Psoas muscle (tissue), 8 donors: Measurements from ENCODE around the gene ZCCHC14. TPM values are rescaled to one million over a fixed set of nuclear protein-coding genes. Genes with fewer than 3 reads are reported as not detected.

Experiments
- ATAC-seq, 4 donors: fragments of 200-7000 bp; cut with Tn5 transposase; one replicate each; pipeline ENCODE4 v1.9.1; 2020; ENCODE audit warnings: moderate library complexity in 3 of 4, mild to moderate bottlenecking in 2 of 4
- DNase-seq, 2 donors: peaks; one replicate each; pipeline ENCODE4 v3.0.0-alpha.2; 2020
- H3K27ac ChIP-seq: fragments of 200-600 bp; one replicate; pipeline ENCODE4 v1.8.0; 2022
- H3K27me3 ChIP-seq, 3 donors: fragments of 200-600 bp in 1 of 3; one replicate each; pipeline versions ENCODE4 v1.6.1 to v1.8.0; 2013 to 2022; ENCODE audit warnings: low read length in 2 of 3, mild to moderate bottlenecking in 2 of 3, moderate library complexity in 1 of 3; ENCODE audit not compliant: insufficient read depth in 3 of 3
- H3K36me3 ChIP-seq, 2 donors: fragments of 200-600 bp in 1 of 2; one replicate each; pipeline versions ENCODE4 v1.6.1 to v1.8.0; 2013 to 2022; ENCODE audit warnings: low read depth in 1 of 2, mild to moderate bottlenecking in 1 of 2, moderate library complexity in 1 of 2; ENCODE audit not compliant: insufficient read depth in 1 of 2
- H3K4me1 ChIP-seq: fragments of 200-600 bp; one replicate; pipeline ENCODE4 v1.8.0; 2022
- H3K4me3 ChIP-seq: fragments of 200-600 bp; one replicate; pipeline ENCODE4 v1.8.0; 2022; ENCODE audit warnings: mild to moderate bottlenecking
- H3K9me3 ChIP-seq: fragments of 200-600 bp; one replicate; pipeline ENCODE4 v1.8.0; 2022
- WGBS, 3 donors: extraction: QIAGEN DNeasy Blood & Tissue Kit; methylation state at CpG; one replicate each; pipeline versions ENCODE4 v1.1.6 to v1.1.7; 2013; 5-methylcytosine and 5-hydroxymethylcytosine counted together
- intact Hi-C, 2 donors: fragments of 100-400 bp; cut with DNase I; formaldehyde crosslinking; loops; one replicate each; pipeline versions ENCODE4 v1.11.0 to v1.14.2; 2022
- polyA plus RNA-seq, 3 donors: library from polyadenylated mRNA; stranded (reverse); fragments of 200-250 nt; gene quantifications; one replicate each; pipeline ENCODE4 v1.2.3, GENCODE V29; 2013
- total RNA-seq, 4 donors: library from RNA; stranded (reverse); fragmentation: NEBNext Ultra II Directional in 2 of 4; extraction: Animal tissue kit (Norgen Biotek cat#: 25700) in 2 of 4; gene quantifications; one replicate each; pipeline versions ENCODE4 v1.2.1 to v1.2.4, GENCODE V29; 2021 to 2023
- TF ChIP-seq, protein P1 (sequence below): fragments of 200-600 bp; IDR thresholded peaks from one replicate; pipeline ENCODE4 v1.8.0; 2022; ENCODE audit warnings: antibody characterized with exemption
- donor health status: healthy with polysubstance abuse.
- donor health status: DM: no; HTN: no; CAD: no; lungs with moderate emphysema.
- donor health status: Bipolar disorder and iron deficiency.
- donor health status: healthy.
- donor health status: DM: yes; HTN: yes; CAD: no.
- donor health status: DM: no; HTN: no; CAD: no.
- donor health status: DM: no; HTN: no; CAD: no.
- donor health status: DM: yes; HTN: yes; CAD: no.

ZCCHC14 gene
- total and polyA plus RNA-seq, 7 donors, result 5.8 to 17.3 (median 14.6) TPM

- H3K27me3 ChIP-seq, result no peaks in the 10 kb centered on the region
- H3K36me3 ChIP-seq, result no peaks in the 10 kb centered on the region
- DNase-seq (peak; percentile 89 to 93), ATAC-seq (peak; percentile 94 to 97 (median 96))
- intact Hi-C loops, result no loop called here
- TF ChIP-seq, protein P1, sequence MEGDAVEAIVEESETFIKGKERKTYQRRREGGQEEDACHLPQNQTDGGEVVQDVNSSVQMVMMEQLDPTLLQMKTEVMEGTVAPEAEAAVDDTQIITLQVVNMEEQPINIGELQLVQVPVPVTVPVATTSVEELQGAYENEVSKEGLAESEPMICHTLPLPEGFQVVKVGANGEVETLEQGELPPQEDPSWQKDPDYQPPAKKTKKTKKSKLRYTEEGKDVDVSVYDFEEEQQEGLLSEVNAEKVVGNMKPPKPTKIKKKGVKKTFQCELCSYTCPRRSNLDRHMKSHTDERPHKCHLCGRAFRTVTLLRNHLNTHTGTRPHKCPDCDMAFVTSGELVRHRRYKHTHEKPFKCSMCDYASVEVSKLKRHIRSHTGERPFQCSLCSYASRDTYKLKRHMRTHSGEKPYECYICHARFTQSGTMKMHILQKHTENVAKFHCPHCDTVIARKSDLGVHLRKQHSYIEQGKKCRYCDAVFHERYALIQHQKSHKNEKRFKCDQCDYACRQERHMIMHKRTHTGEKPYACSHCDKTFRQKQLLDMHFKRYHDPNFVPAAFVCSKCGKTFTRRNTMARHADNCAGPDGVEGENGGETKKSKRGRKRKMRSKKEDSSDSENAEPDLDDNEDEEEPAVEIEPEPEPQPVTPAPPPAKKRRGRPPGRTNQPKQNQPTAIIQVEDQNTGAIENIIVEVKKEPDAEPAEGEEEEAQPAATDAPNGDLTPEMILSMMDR, result no peak
- peak overlapping the region; percentile 52 for H3K4me3 ChIP-seq
- peak overlapping the region; percentile 90 for H3K27ac ChIP-seq
- peaks cover 68% of the 10 kb centered on the region for H3K4me1 ChIP-seq
- H3K9me3 ChIP-seq, result no peaks in the 10 kb centered on the region
- 4 to 6% (median 5%) methylated on average over 8 of the region's 8 CpGs for WGBS, 3 donors
Measured at GRCh38 chr16:87465306-87465705, 27.5 kb downstream of the ZCCHC14 start.

DNA sequence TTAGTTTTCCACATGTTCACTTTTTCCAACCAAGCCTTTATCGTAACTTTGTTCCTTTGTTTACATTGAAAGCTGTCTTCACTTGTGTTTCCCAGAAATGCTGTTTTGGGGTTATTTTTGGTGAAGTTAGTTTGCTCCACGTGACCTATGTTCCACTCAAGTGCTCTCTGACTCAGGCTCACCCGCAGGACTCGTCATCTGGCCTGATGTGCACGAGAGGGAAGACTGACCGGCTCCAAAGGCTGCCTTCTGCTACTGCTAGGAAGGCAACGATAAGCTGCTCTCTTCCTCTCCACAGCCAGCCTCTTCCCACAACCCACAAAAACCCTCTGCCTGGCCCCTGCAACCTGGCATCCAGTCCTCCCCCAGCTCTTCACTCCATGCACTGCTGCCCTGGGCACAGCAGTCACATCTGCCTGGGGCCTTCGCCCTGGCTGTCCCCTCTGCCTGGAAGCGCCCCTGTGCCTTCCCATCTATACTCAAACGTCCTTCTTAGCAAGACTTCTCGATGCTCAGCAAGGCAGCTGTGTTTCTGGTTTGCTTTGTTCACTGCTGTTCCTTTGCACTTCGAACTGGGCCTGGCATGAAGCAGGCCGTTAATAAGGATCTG is 28.0 kb downstream of the ZCCHC14 start:
- WGBS, 3 donors, result 11 to 15% (median 15%) methylated on average over 13 of the region's 13 CpGs
- TF ChIP-seq, protein P1, result no peak
- Histone ChIP-seq H3K4me3 (peak overlapping the region; percentile 52), H3K4me1 (peaks cover 67% of the 10 kb centered on the region), H3K9me3 (no peaks in the 10 kb centered on the region), H3K36me3 (peaks cover 0 to 3% of the 10 kb centered on the region in 2 donors), H3K27ac (peak overlapping the region; percentile 90), H3K27me3 (no peaks in the 10 kb centered on the region)
- DNase-seq (peak; percentile 73 to 77), ATAC-seq (peak; percentile 75 to 87 (median 78))
- intact Hi-C loops, result no loop called here

- intact Hi-C loops, result no loop called here
Measured at GRCh38 chr16:87463722-87464690, 28.8 kb downstream of the ZCCHC14 start.

DNA sequence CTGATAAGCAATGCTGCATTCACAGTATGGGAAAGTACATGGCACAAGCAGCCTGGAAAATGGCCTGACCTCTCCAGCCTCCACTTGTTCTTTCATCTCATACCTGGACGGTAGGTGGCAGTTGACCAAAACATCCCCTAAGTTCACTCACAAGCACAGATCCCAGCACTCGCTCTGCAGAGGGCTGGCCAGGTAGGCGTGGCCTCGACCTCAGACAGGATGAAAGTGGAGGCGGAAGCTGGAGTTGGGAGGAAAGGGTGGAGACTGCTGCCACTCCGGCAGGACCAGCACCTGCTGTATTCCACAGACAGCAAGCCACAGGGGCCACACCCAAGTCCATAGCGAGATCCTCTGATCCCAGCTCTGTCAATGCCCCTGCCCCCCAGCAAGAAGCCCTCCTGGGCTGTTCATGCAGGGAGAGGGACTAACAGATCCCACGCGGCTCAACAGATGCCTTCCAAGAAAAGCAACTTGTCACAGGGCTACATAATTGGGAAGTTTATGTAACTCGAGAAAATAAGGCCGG is 31.3 kb downstream of the ZCCHC14 start:
- H3K4me3 ChIP-seq, result no peak overlapping the region
- TF ChIP-seq, protein P1, result peak; percentile 30
- H3K27ac ChIP-seq, result peak overlapping the region; percentile 2
- intact Hi-C loops, result no loop called here
- peaks cover 54% of the 10 kb centered on the region for H3K4me1 ChIP-seq
- DNase-seq (peak; percentile 37 to 59), ATAC-seq (peak; percentile 14 to 34 (median 24))
- WGBS, 3 donors, result 20 to 27% (median 22%) methylated on average over 11 of the region's 11 CpGs
- H3K36me3 ChIP-seq, result peaks cover 0 to 25% of the 10 kb centered on the region in 2 donors
- no peaks in the 10 kb centered on the region for H3K9me3 ChIP-seq
- H3K27me3 ChIP-seq, result no peaks in the 10 kb centered on the region

More at GRCh38 chr16:87463722-87464690, 28.8 kb downstream of the ZCCHC14 start:
- H3K9me3 ChIP-seq, result no peaks in the 10 kb centered on the region
- DNase-seq, result no peak
- H3K4me3 ChIP-seq, result peak overlapping the region; percentile 52
- peak in 1 of 4 donors; percentile 26 for ATAC-seq
- WGBS, 3 donors, result 61 to 65% (median 64%) methylated on average over 22 of the region's 22 CpGs
- peaks cover 66% of the 10 kb centered on the region for H3K4me1 ChIP-seq
- TF ChIP-seq, protein P1, result no peak
- peaks cover 0 to 11% of the 10 kb centered on the region in 2 donors for H3K36me3 ChIP-seq
- H3K27ac ChIP-seq, result peak overlapping the region; percentile 90
- H3K27me3 ChIP-seq, result no peaks in the 10 kb centered on the region
